GM18909 (cell line): ENCODE results near the gene SDHB.

Source experiments
- ATAC-seq: cut with Tn5 transposase; IDR thresholded peaks from one replicate; pipeline ENCODE4 v1.9.1; 2021; ENCODE audit warnings: mild to moderate bottlenecking; ENCODE audit not compliant: unreplicated experiment, poor library complexity

SDHB gene

GRCh38 chr1:17052641-17053040, 1.2 kb downstream of the SDHB start:
- ATAC-seq = no peak

- no peak for ATAC-seq
Observed at GRCh38 chr1:17052038-17052437, 1.8 kb downstream of the SDHB start.

DNA sequence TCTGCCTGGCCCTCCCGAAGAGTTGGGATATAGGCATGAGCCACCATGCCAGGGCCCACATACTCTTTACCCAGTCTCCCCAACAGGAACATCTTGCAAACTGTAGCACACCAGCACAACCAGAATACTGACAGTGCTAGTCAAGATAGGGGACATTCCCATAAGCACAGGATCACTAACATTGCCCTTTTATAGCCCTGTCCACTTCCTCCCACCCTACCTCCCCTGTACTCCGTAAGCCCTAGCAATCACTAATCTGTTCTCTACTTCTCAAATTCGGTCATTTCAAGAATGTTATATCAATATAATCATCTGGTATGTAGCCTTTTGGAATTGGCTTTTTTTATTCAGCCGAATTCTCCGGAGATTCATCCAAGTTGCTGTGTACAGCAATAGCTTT, 5.9 kb downstream of the SDHB start:
- ATAC-seq = no peak

DNA sequence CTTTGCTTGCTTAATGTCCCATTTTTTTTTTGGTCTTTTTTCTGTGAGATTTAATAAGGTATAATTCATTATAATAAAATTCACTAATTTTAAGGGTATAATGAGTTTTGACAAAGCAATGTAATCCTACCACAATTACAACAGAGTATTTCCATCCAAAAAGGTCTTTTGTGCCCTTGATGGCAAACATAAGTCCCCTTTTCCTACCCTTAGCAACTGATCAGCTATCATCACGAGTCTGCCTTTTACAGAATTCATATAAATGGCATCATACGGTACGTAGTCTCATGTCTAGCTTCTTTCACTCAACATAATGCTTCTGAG, 7.5 kb downstream of the SDHB start:
- ATAC-seq = no peak

DNA sequence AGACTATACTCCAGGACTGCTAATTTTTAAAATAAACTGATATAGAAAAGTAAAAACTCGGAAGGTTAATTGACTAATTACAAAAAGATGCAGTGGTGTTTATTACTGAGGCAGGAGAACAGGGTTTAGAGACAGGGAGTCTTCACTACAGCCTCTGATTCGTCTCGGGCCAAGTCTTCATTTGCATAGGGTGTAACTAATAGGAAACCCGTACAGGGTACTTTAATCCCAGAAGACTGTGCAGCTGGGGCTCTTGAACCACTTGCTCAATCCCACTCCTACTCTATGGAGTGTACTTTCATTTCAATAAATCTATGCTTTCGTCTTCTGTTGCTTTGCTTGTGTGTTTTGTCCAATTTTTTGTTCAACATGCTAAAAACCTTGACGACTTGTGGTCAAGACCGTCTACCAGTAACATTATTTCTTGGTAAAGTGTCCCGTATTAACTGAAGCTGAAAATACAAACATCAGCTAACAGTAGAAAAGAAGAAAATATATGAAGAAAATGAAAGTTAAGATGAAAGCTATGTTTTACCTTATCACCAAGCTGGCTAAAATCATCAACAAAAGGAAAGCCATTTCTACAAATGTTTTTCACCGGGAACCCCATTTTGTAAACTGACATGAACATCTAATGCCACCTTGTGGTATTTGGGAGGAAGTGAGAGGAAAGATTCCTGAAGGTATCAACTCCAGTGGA, 8.0 kb downstream of the SDHB start:
- no peak for ATAC-seq

DNA sequence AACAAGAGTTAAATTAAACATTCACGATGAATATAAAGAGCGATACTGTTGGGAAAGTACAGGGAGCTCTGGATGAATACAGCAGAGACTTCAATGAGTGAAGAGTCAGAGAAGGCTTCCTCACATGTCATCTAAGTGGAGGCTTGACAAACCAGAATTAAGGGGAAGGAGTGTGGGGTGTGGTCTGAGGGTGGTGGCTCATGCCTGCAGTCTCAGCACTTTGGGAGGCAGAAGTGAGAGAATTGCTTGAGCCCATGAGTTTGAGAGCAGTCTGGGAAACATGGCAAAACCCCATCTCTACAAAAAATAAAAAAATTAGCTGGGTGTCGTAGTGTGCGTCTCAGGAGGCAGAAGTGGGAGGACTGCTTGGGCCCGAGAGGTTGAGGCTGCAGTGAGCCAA, 8.7 kb downstream of the SDHB start:
- no peak for ATAC-seq

DNA sequence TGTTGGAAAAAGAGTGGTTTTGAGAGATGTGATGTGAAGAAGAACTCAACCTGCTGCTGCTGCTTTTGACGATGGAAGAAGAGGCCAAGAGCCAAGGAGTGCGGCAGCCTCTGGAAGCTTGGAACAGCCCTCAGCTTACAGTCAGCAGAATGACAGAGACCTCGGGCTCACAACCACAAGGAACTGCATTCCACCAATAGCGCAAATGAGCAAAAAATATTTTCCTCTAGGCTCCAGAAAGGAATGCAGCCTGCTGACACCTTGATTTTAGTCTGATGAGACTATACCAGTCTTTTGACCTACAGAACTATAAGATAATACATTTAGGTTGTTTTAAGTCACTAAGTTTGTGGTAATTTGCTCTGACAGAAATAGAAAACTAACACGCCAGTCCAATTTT, 10.2 kb downstream of the SDHB start:
- no peak for ATAC-seq

DNA sequence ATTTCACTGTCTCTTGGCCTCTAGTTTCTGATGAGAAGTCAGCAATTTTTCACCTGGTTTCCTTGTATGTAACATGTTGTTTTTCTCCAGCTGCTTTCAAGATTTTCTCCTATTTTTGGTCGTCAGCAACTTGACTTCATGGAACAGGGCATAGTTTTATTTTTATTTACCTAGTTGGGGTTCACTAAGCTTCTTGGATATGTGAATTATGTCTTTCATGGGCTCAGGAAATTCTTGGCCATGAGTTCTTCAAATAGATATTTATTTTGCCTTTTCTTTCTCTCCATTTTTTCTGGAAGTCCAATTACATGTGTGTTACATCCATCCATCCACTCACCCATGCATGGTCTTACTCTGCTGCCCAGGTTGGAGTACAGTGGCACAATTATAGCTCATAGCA, 13.7 kb downstream of the SDHB start:
- ATAC-seq = no peak

DNA sequence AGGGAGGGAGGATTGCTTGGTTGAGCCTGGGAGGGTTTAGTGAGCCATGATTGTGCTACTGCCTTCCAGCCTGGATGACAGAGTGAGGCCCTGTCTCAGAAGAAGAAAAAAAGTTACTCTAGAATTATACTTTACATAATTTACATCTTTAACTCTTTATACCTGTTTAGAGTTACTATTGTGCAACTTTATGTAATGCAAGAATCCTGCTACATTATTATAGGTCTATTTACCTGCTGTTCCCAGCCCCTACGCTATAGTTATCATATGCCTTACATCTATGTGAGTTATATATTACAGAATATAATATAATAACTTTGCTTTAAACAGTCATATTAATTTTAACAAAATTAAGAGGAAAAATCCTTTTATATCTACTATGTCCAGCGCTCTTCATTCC, 14.3 kb downstream of the SDHB start:
- ATAC-seq = no peak

DNA sequence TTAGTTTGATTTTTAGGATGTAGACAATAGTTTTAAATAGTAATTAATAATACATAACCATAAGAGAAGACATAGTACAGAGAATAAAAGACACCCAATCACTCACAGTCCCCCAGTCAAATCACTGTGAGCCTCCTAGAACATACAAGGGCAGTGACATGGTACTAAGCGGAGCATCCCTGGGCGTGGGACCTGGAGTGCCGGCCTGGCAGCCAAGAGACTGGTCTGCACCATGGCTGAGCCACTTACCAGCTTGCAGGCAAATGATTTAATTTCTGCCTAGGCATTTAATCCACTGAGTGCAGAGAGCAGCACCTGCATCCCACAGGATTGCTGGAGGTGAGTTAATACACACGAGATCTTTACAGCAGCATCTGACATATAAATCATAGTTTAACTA, 20.4 kb downstream of the SDHB start:
- ATAC-seq = no peak

DNA sequence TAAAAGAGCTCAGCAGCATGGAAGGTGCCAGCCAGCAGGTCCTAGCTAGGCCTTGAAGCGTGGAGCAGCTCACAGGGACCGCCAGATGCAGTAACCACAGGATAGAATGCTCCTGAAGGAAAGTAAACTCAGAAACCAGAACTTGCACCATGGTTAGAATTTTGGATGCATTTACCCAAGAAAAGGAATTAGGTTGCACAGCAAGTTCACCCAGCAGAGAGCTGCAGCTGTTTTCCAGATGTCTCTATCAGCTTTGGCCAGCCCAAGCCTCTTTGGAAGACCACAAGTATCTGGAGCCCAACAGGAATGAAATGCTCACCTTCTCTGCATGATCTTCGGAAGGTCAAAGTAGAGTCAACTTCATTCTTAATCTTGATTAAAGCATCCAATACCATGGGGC, 21.1 kb downstream of the SDHB start:
- ATAC-seq = no peak

GRCh38 chr1:17031436-17031835, 22.4 kb downstream of the SDHB start:
- no peak for ATAC-seq

GRCh38 chr1:17030206-17030605, 23.6 kb downstream of the SDHB start:
- ATAC-seq = no peak

GRCh38 chr1:17028662-17029188, 25.1 kb downstream of the SDHB start:
- ATAC-seq = no peak

- no peak for ATAC-seq
Observed at GRCh38 chr1:17027900-17028299, 25.9 kb downstream of the SDHB start.

- no peak for ATAC-seq
Observed at GRCh38 chr1:17027403-17027802, 26.4 kb downstream of the SDHB start.

DNA sequence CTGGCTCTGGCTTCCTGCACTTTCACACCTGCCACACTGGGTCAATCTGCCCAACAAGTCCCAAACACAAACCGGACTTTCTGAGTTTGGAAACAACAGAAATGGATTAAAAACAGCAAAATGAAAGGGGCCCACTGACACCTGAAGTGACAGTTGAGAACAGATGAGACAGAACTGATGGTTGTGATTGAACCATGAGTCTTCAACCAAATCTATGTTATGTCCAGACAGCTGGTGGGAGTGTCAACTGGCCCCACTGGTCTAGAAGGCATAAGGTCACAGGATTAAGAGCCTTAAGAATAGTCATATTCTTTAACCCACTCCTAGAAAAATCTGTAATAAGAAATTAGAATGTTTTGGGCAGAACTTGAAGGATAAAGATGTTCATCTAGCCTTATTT, 29.1 kb downstream of the SDHB start:
- no peak for ATAC-seq

- ATAC-seq = no peak
Observed at GRCh38 chr1:17023573-17023972, 30.3 kb downstream of the SDHB start.

GRCh38 chr1:17023102-17023501, 30.7 kb downstream of the SDHB start:
- no peak for ATAC-seq

DNA sequence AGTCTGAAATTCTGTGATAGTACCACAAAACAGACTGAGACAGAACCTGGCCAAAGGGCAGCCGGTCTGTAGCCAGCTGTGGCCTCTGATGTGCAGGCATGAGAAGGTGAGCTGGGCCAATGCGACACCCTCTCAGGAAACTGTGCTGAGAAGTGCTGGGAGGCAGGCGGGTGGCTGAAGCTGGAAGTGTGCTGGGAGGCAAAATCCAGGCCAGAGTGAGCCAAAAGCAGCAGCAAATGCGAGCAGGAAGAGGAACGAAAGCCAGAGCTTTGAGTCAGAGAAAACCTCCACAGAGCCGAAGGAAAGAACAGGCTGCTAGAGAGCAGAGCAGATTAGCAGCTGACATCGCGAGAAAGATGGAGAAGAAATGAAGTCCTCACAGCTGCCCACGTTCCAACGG, 31.9 kb downstream of the SDHB start:
- no peak for ATAC-seq

DNA sequence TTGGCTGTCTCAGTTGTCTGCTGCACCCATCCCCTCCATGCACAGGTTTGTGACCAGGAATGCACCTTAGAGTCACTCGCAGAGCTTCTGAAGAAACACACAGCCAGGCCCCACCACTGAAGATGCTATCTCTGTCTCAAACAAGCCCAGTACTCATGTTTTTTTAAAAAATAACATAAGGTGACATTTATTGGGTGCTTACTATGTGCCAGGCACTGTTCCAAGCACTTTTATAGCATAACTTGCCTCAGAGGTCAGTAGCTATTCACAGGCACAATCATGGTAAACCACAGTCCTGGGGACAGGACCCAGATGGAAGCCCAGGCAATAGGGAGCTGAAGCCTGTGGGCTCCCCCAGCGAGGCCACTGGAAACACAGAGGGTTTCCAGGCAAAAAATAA, 33.3 kb downstream of the SDHB start:
- ATAC-seq = no peak

DNA sequence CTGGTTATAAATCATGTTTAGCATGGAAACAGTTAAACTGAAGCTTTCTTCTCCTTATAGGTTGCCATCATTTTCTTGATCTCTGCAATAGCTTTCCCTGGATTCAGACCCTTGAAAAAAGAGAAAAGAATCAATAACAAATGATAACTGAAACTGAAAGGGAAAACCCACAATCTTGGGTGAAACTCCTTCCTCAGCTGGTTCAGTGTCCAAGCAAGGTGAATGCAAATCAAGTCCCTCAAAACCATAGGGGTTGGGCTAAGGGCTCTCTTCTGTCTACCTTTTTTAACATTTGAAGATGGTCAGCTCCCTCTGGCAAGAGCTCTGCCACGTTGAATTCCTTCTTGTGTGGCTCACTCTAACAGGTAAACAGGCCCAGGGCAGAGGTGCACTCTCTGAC, 35.0 kb downstream of the SDHB start:
- no peak for ATAC-seq

DNA sequence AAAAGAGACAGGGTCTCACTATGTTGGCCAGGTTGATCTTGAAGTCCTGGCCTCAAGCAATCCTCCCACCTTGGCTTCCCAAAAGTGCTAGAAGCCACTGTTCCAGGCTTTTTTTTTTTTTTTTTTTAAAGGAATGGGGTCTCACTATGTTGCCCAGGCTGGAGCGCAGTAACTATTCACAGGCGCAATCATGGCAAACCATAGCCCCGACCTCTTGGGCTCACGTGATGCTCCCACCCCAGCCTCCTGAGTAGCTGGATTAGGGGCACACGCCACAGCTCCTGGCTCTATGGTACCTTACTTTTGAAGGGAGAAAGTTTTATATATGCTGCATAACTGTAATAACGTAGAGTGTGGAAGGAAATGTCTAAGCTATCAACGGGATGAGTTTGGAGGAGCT, 36.4 kb downstream of the SDHB start:
- ATAC-seq = no peak
